Measurements from ENCODE around the gene MT1H. TPM values are rescaled to one million over a fixed set of nuclear protein-coding genes. Genes with fewer than 3 reads are reported as not detected.
A peak's percentile ranks its signal among the peaks of the same experiment; 100 is the strongest.

Gene MT1H
- total and polyA plus RNA-seq, 2 experiments from 2014 or later: 13.5 TPM; not detected in 1

GRCh38 chr16:56688762-56689161 is 19.1 kb downstream of the MT1H start:
- no peak overlapping the region for H3K4me3 ChIP-seq
- no peaks in the 10 kb centered on the region for H3K9me2 ChIP-seq (replicated peaks; ENCODE audit: insufficient read depth)
- H4K20me1 ChIP-seq (ENCODE audit: insufficient read depth, poor library complexity, severe bottlenecking): no peaks in the 10 kb centered on the region
- H3K36me3 ChIP-seq (replicated peaks; ENCODE audit: insufficient read depth, low read depth): no peaks in the 10 kb centered on the region
- no peak overlapping the region for H2AFZ ChIP-seq
- H3K27me3 ChIP-seq: peaks cover 1% of the 10 kb centered on the region
- H3K4me1 ChIP-seq (ENCODE audit: insufficient read depth): no peaks in the 10 kb centered on the region
- 50% methylated on average over 1 of the region's 1 CpG for WGBS (ENCODE audit: low lambda C conversion rate, missing lambda C conversion rate)
- H3K9me3 ChIP-seq (ENCODE audit: low read depth): no peaks in the 10 kb centered on the region
- no peak overlapping the region for H3K27ac ChIP-seq
- DNase-seq (ENCODE audit: low spot score): no peak
- no peak for TF ChIP-seq EZH2 (IDR thresholded peaks at IDR 0.05; ENCODE audit: borderline replicate concordance)
- no peak for TF ChIP-seq EZH2phosphoT487 (IDR thresholded peaks at IDR 0.05; ENCODE audit: low read depth, severe bottlenecking, unreplicated experiment)
- TF ChIP-seq, protein P1, sequence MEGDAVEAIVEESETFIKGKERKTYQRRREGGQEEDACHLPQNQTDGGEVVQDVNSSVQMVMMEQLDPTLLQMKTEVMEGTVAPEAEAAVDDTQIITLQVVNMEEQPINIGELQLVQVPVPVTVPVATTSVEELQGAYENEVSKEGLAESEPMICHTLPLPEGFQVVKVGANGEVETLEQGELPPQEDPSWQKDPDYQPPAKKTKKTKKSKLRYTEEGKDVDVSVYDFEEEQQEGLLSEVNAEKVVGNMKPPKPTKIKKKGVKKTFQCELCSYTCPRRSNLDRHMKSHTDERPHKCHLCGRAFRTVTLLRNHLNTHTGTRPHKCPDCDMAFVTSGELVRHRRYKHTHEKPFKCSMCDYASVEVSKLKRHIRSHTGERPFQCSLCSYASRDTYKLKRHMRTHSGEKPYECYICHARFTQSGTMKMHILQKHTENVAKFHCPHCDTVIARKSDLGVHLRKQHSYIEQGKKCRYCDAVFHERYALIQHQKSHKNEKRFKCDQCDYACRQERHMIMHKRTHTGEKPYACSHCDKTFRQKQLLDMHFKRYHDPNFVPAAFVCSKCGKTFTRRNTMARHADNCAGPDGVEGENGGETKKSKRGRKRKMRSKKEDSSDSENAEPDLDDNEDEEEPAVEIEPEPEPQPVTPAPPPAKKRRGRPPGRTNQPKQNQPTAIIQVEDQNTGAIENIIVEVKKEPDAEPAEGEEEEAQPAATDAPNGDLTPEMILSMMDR (IDR thresholded peaks at IDR 0.05; ENCODE audit: poor library complexity): no peak
- H3K79me2 ChIP-seq: no peaks in the 10 kb centered on the region
- H3K4me2 ChIP-seq: no peak overlapping the region

DNA sequence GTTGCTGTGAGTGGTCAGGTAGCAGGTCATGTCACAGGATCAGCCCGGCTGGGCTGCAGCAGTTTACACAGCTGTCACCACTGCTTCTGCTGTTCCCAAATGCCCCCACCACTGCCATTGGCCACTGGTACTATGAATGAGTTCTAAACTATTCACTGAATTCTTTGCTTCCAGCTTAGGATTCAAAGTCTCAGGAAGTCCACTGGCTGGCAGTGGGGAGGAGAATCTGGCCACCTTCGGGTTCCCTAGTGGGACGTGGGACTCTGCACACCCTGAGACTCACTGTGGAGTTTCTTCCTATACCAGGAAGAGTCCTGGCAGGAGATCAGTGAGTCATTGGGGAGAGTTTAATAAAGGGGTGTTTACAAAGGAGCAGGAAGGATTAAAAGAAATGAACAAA is 19.6 kb downstream of the MT1H start:
- Histone ChIP-seq H3K27ac (no peak overlapping the region), H3K36me3 (replicated peaks; ENCODE audit: insufficient read depth, low read depth) (no peaks in the 10 kb centered on the region), H3K9me3 (ENCODE audit: low read depth) (no peaks in the 10 kb centered on the region), H2AFZ (no peak overlapping the region), H3K4me3 (no peak overlapping the region), H3K79me2 (no peaks in the 10 kb centered on the region), H4K20me1 (ENCODE audit: insufficient read depth, poor library complexity, severe bottlenecking) (no peaks in the 10 kb centered on the region), H3K4me2 (no peak overlapping the region), H3K4me1 (ENCODE audit: insufficient read depth) (no peaks in the 10 kb centered on the region), H3K27me3 (no peaks in the 10 kb centered on the region), H3K9me2 (replicated peaks; ENCODE audit: insufficient read depth) (no peaks in the 10 kb centered on the region)
- TF ChIP-seq EZH2phosphoT487 (IDR thresholded peaks at IDR 0.05; ENCODE audit: low read depth, severe bottlenecking, unreplicated experiment) (no peak), EZH2 (IDR thresholded peaks at IDR 0.05; ENCODE audit: borderline replicate concordance) (no peak)
- no peak for DNase-seq (ENCODE audit: low spot score)
- WGBS (ENCODE audit: low lambda C conversion rate, missing lambda C conversion rate): 86% methylated on average over 3 of the region's 3 CpGs

DNA sequence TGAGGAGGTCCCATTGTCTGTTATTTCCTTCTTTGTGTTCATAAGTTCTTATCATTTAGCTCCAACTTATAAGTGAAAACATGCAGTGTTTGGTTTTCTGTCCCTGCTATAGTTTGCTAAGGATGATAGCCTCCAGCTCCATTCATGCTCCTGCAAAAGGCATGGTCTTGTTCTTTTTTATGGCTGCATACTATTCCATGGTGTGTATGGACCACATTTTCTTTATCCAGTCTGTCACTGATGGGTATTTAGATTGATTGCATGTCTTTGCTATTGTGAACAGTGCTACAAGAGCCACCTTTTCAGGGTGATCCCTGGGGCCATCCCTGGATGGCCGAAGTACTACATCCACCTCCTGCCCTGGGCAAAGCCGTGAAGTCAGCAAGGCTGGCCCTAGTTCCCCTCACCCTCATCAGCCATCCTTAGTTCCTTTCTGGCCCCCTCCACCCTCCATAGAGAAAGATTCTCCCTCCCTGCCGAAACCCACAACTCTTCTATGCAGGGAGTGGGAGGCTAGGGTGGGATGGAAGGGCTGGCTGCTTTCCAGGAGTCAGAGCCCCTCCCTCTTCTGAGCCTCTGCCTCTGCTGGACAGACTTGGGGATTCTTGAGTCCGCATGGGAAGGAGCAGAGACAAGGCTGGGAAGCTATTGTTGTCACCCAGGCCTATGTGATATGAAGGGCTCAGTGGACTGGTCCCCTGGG is 21.0 kb downstream of the MT1H start:
- no peak overlapping the region for H2AFZ ChIP-seq
- 92% methylated on average over 4 of the region's 4 CpGs for WGBS (ENCODE audit: low lambda C conversion rate, missing lambda C conversion rate)
- no peak overlapping the region for H3K4me2 ChIP-seq
- H4K20me1 ChIP-seq (ENCODE audit: insufficient read depth, poor library complexity, severe bottlenecking): no peaks in the 10 kb centered on the region
- TF ChIP-seq, protein P1 (IDR thresholded peaks at IDR 0.05; ENCODE audit: poor library complexity): no peak
- TF ChIP-seq EZH2phosphoT487 (IDR thresholded peaks at IDR 0.05; ENCODE audit: low read depth, severe bottlenecking, unreplicated experiment): no peak
- no peak for TF ChIP-seq EZH2 (IDR thresholded peaks at IDR 0.05; ENCODE audit: borderline replicate concordance)
- no peaks in the 10 kb centered on the region for H3K9me3 ChIP-seq (ENCODE audit: low read depth)
- H3K4me3 ChIP-seq: no peak overlapping the region
- H3K9me2 ChIP-seq (replicated peaks; ENCODE audit: insufficient read depth): no peaks in the 10 kb centered on the region
- H3K79me2 ChIP-seq: no peaks in the 10 kb centered on the region
- no peaks in the 10 kb centered on the region for H3K27me3 ChIP-seq
- DNase-seq (ENCODE audit: low spot score): no peak
- H3K4me1 ChIP-seq (ENCODE audit: insufficient read depth): no peaks in the 10 kb centered on the region
- H3K27ac ChIP-seq: no peak overlapping the region
- no peaks in the 10 kb centered on the region for H3K36me3 ChIP-seq (replicated peaks; ENCODE audit: insufficient read depth, low read depth)

DNA sequence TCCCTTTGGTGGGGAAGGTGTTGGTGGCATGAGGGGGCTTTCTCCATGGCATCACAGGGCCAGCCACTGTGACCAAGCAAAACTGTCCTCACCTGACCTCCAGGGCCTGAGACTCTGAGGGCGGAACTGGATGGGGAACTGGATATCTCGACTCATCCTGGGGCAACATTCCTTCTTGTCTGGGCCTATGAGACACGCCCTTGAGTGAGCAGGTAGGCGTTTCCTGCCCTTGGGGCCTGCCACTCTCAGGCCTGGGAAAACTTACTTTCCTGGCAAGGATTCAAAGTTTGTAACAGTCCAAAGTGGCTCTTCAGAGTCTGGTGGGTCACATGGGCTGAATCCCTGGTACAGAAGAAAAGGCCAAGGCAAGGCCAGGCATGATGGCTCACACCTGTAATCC is 22.3 kb downstream of the MT1H start:
- no peaks in the 10 kb centered on the region for H4K20me1 ChIP-seq (ENCODE audit: insufficient read depth, poor library complexity, severe bottlenecking)
- no peaks in the 10 kb centered on the region for H3K79me2 ChIP-seq
- no peak overlapping the region for H3K4me3 ChIP-seq
- no peaks in the 10 kb centered on the region for H3K9me3 ChIP-seq (ENCODE audit: low read depth)
- H3K27me3 ChIP-seq: no peaks in the 10 kb centered on the region
- 52% methylated on average over 4 of the region's 4 CpGs for WGBS (ENCODE audit: low lambda C conversion rate, missing lambda C conversion rate)
- TF ChIP-seq EZH2phosphoT487 (IDR thresholded peaks at IDR 0.05; ENCODE audit: low read depth, severe bottlenecking, unreplicated experiment): no peak
- TF ChIP-seq, protein P1 (IDR thresholded peaks at IDR 0.05; ENCODE audit: poor library complexity): no peak
- TF ChIP-seq EZH2 (IDR thresholded peaks at IDR 0.05; ENCODE audit: borderline replicate concordance): no peak
- no peaks in the 10 kb centered on the region for H3K36me3 ChIP-seq (replicated peaks; ENCODE audit: insufficient read depth, low read depth)
- peak; percentile 61 for DNase-seq (ENCODE audit: low spot score)
- no peak overlapping the region for H3K27ac ChIP-seq
- H3K4me2 ChIP-seq: no peak overlapping the region
- H3K9me2 ChIP-seq (replicated peaks; ENCODE audit: insufficient read depth): no peaks in the 10 kb centered on the region
- H2AFZ ChIP-seq: no peak overlapping the region
- no peaks in the 10 kb centered on the region for H3K4me1 ChIP-seq (ENCODE audit: insufficient read depth)
